GM12878 (cell line): ENCODE results near the gene FAM200B. TPM values are rescaled to one million over a fixed set of nuclear protein-coding genes. Genes with fewer than 3 reads are reported as not detected.

ENCODE experiments used
- CEBPB ChIP-seq, 2 experiments: fragments of 150-350 bp in 1 of 2; IDR thresholded peaks; 2 replicates each; pipeline ENCODE4 v1.6.1; 2012 to 2014; ENCODE audit warnings: low read depth in 2 of 2, low read length in 2 of 2, borderline replicate concordance in 1 of 2, inconsistent platforms in 1 of 2
- CREM ChIP-seq: IDR thresholded peaks from 2 replicates; pipeline ENCODE4 v1.6.1; 2014; ENCODE audit warnings: antibody characterized with exemption, low read depth
- EP300 ChIP-seq, 2 experiments: fragments of 150-350 bp in 1 of 2; IDR thresholded peaks; 2 replicates each; pipeline ENCODE4 v1.6.1; 2011 to 2012; ENCODE audit warnings: low read depth in 2 of 2, low read length in 2 of 2, borderline replicate concordance in 1 of 2, improper control_type of control experiment in 1 of 2, inconsistent platforms in 1 of 2; ENCODE audit not compliant: control insufficient read depth in 1 of 2
- HSF1 ChIP-seq: fragments of 150-350 bp; IDR thresholded peaks from 2 replicates; pipeline ENCODE4 v1.6.1; 2014; ENCODE audit warnings: mild to moderate bottlenecking, low read depth, low read length
- LARP7 ChIP-seq: fragments of 450-650 bp; IDR thresholded peaks from 2 replicates; pipeline ENCODE4 v1.6.1; 2017; ENCODE audit warnings: mild to moderate bottlenecking
- MEF2B ChIP-seq: fragments of 450-650 bp; IDR thresholded peaks from 2 replicates; pipeline ENCODE4 v1.6.1; 2018; ENCODE audit warnings: mild to moderate bottlenecking, moderate library complexity; ENCODE audit not compliant: partially characterized antibody, poor library complexity, severe bottlenecking
- MTA3 ChIP-seq: IDR thresholded peaks from 2 replicates; pipeline ENCODE4 v1.6.1; 2012; ENCODE audit warnings: low read length, inconsistent platforms, borderline replicate concordance
- NR2F1 ChIP-seq: fragments of 450-650 bp; conservative IDR thresholded peaks from 2 replicates; pipeline ENCODE4 v1.6.1; 2017; ENCODE audit warnings: mild to moderate bottlenecking
- RBBP5 ChIP-seq: fragments of 200-600 bp; sonication (generic); conservative IDR thresholded peaks from 2 replicates; pipeline ENCODE4 v1.6.1; 2016
- RCOR1 ChIP-seq: conservative IDR thresholded peaks from 2 replicates; pipeline ENCODE4 v1.6.1; 2012; ENCODE audit warnings: low read depth, low read length, improper control_type of control experiment
- RUNX3 ChIP-seq: IDR thresholded peaks from 2 replicates; pipeline ENCODE4 v1.6.1; 2012; ENCODE audit warnings: low read length, inconsistent platforms
- SIX5 ChIP-seq: IDR thresholded peaks from 2 replicates; pipeline ENCODE4 v1.6.1; 2011; ENCODE audit warnings: mild to moderate bottlenecking, low read depth, low read length, moderate library complexity; ENCODE audit not compliant: severe bottlenecking
- SMAD5 ChIP-seq: IDR thresholded peaks from 2 replicates; pipeline ENCODE4 v1.6.1; 2016; ENCODE audit warnings: antibody characterized with exemption, low read depth
- TCF12 ChIP-seq: IDR thresholded peaks from 2 replicates; pipeline ENCODE4 v1.6.1; 2011; ENCODE audit warnings: low read depth, mild to moderate bottlenecking, low read length
- USF2 ChIP-seq: IDR thresholded peaks from 2 replicates; pipeline ENCODE4 v1.6.1; 2011; ENCODE audit warnings: low read depth, low read length, improper control_type of control experiment, borderline replicate concordance
- ZBED1 ChIP-seq: IDR thresholded peaks from 2 replicates; pipeline ENCODE4 v1.6.1; 2016; ENCODE audit warnings: borderline replicate concordance
- ZBTB33 ChIP-seq: fragments of 450-650 bp; IDR thresholded peaks from 2 replicates; pipeline ENCODE4 v1.6.1; 2017; ENCODE audit warnings: mild to moderate bottlenecking
- ZNF24 ChIP-seq: fragments of 450-650 bp; IDR thresholded peaks from 2 replicates; pipeline ENCODE4 v1.6.1; 2017; ENCODE audit warnings: antibody characterized with exemption, mild to moderate bottlenecking
- ZNF687 ChIP-seq: fragments of 450-650 bp; IDR thresholded peaks from 2 replicates; pipeline ENCODE4 v1.6.1; 2017; ENCODE audit warnings: mild to moderate bottlenecking, moderate library complexity
- ZSCAN29 ChIP-seq: fragments of 450-650 bp; IDR thresholded peaks from 2 replicates; pipeline ENCODE4 v1.6.1; 2017; ENCODE audit warnings: mild to moderate bottlenecking, moderate library complexity
- polyA plus RNA-seq, 11 experiments: library from polyadenylated mRNA; depleted of rRNA in 4 of 11; unstranded in 6 of 11; stranded (reverse) in 5 of 11; fragments of >200 nt; fragmentation: Nextera tagmentation in 4 of 11; fragmentation: Illumina TruSeq in 1 of 11; extraction: Ambion mirVana in 4 of 11; extraction: Trizol in 1 of 11; gene quantifications; 1 replicate in 1 of 11; 2 replicates in 10 of 11; pipeline versions ENCODE4 v1.2.1 to v1.2.3, GENCODE V29; 2011 to 2016; ENCODE audit warnings: inconsistent platforms in 2 of 11, missing spikeins in 2 of 11, low read depth in 1 of 11
- total RNA-seq, 4 experiments: library from RNA; depleted of rRNA in 3 of 4; stranded (reverse); fragments of >200 nt in 3 of 4; fragmentation: Illumina TruSeq in 1 of 4; extraction: Trizol in 1 of 4; gene quantifications; 2 replicates each; pipeline versions ENCODE4 v1.2.1 to v1.2.3, GENCODE V29; 2013 to 2021
- TF ChIP-seq, protein P1 (sequence below): IDR thresholded peaks from 2 replicates; pipeline ENCODE4 v1.6.1; 2011; ENCODE audit warnings: low read depth, mild to moderate bottlenecking, low read length, moderate library complexity, borderline replicate concordance; ENCODE audit errors: extremely low read depth

FAM200B gene
- total and polyA plus RNA-seq, 10 of the 15 experiments (the other 5 are each of a cell fraction or from before 2014, with no cell fraction given): 13.8 to 48.5 (median 25.5) TPM

- TF ChIP-seq ZSCAN29 (no peak), CREM (no peak), NR2F1 (no peak), TCF12 (no peak), SIX5 (no peak), MTA3 (no peak), HSF1 (no peak), ZNF687 (peak; percentile 81), RBBP5 (no peak), SMAD5 (peak; percentile 87), USF2 (peak; percentile 77), RCOR1 (no peak), ZBED1 (no peak), RUNX3 (peak; percentile 74), LARP7 (no peak; the same call in none of the 2 replicates), CEBPB (IDR thresholded peaks at IDR 0.05; ENCODE audit: borderline replicate concordance in 1 of 2, low read depth in 2 of 2, low read length in 2 of 2) (no peak), ZNF24 (no peak), ZBTB33 (peak; percentile 88), MEF2B (no peak), EP300 (IDR thresholded peaks at IDR 0.05; ENCODE audit: borderline replicate concordance in 1 of 2, control insufficient read depth in 1 of 2, low read depth in 2 of 2, low read length in 2 of 2) (no peak)
- TF ChIP-seq, protein P1, sequence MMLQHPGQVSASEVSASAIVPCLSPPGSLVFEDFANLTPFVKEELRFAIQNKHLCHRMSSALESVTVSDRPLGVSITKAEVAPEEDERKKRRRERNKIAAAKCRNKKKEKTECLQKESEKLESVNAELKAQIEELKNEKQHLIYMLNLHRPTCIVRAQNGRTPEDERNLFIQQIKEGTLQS: peak; percentile 67; the same call in 1 of the 2 replicates
These were observed 26.2 kb upstream of the FAM200B start, which contains the start of gene FBXL5 (continued) for GRCh38 chr4:15655223-15656037.
